HG02884 (cell line): ENCODE results near the gene RBMS1.

Experiments used
- ATAC-seq: cut with Tn5 transposase; IDR thresholded peaks from one replicate; pipeline ENCODE4 v1.9.1; 2021; ENCODE audit warnings: mild to moderate bottlenecking, moderate library complexity; ENCODE audit not compliant: unreplicated experiment

Gene RBMS1

GRCh38 chr2:160338901-160339685 lies 154.5 kb downstream of the RBMS1 start:
- ATAC-seq, result no peak

- ATAC-seq, result no peak
Observed at GRCh38 chr2:160337728-160338127, 155.9 kb downstream of the RBMS1 start.

GRCh38 chr2:160336635-160337034 lies 157.0 kb downstream of the RBMS1 start:
- ATAC-seq, result no peak

- no peak for ATAC-seq
Observed at GRCh38 chr2:160336105-160336504, 157.5 kb downstream of the RBMS1 start.

- no peak for ATAC-seq
Observed at GRCh38 chr2:160335441-160335840, 158.2 kb downstream of the RBMS1 start.

GRCh38 chr2:160334028-160334741 lies 159.4 kb downstream of the RBMS1 start:
- no peak for ATAC-seq

- ATAC-seq, result no peak
Observed at GRCh38 chr2:160333324-160334027, 160.1 kb downstream of the RBMS1 start.

GRCh38 chr2:160332318-160332717 lies 161.3 kb downstream of the RBMS1 start:
- ATAC-seq, result no peak

GRCh38 chr2:160331258-160332025 lies 162.2 kb downstream of the RBMS1 start:
- no peak for ATAC-seq

GRCh38 chr2:160328811-160329527 lies 164.6 kb downstream of the RBMS1 start:
- no peak for ATAC-seq

- ATAC-seq, result no peak
Observed at GRCh38 chr2:160326786-160327185, 166.8 kb downstream of the RBMS1 start.

GRCh38 chr2:160325418-160325817 lies 168.2 kb downstream of the RBMS1 start:
- ATAC-seq, result no peak

GRCh38 chr2:160324917-160325316 lies 168.7 kb downstream of the RBMS1 start:
- no peak for ATAC-seq

GRCh38 chr2:160324161-160324800 lies 169.3 kb downstream of the RBMS1 start:
- peak; percentile 57 for ATAC-seq

GRCh38 chr2:160322320-160322719 lies 171.3 kb downstream of the RBMS1 start:
- peak; percentile 43 for ATAC-seq

- no peak for ATAC-seq
Observed at GRCh38 chr2:160321006-160321405, 172.6 kb downstream of the RBMS1 start.

GRCh38 chr2:160319700-160320099 lies 173.9 kb downstream of the RBMS1 start:
- no peak for ATAC-seq

- no peak for ATAC-seq
Observed at GRCh38 chr2:160318218-160318617, 175.4 kb downstream of the RBMS1 start.

- no peak for ATAC-seq
Observed at GRCh38 chr2:160317181-160318099, 176.2 kb downstream of the RBMS1 start.
